Panc1 (cell line): ENCODE measurements around the gene ASTN2. TPM values are rescaled to one million over a fixed set of nuclear protein-coding genes. Genes with fewer than 3 reads are reported as not detected.

Experiments used
- ATAC-seq: fragments of 200-7000 bp; cut with Tn5 transposase; 2 replicates; pipeline ENCODE4 v1.9.1; 2020; ENCODE audit warnings: mild to moderate bottlenecking, moderate library complexity
- BruUV-seq: library from RNA; stranded (reverse); fragments of 400-500 nt; replicated peaks from 2 replicates; lab custom pipeline; 2021; lab: Mats Ljungman, UMichigan
- CTCF ChIA-PET: fragments of 300-600 bp; sonication (Branson Sonifier 250); formaldehyde crosslinking; loops from one replicate; lab custom pipeline; 2022; ENCODE audit warnings: antibody characterized with exemption; lab: Charles Lee
- POLR2A ChIA-PET: fragments of 300-600 bp; sonication (Branson Sonifier 250); formaldehyde crosslinking; loops from one replicate; lab custom pipeline; 2022; ENCODE audit warnings: antibody characterized with exemption; lab: Charles Lee
- DNase-seq: peaks from one replicate; pipeline ENCODE4 v3.0.0-alpha.2; 2010; ENCODE audit warnings: low read depth, low spot score
- H3K27ac ChIP-seq: 2 replicates; pipeline ENCODE4 v1.5.1; 2011; ENCODE audit warnings: mild to moderate bottlenecking, low read length, inconsistent platforms
- H3K27me3 ChIP-seq: fragments of 200-500 bp; sonication (Bioruptor generic); 2 replicates; pipeline ENCODE4 v1.6.0; 2014; ENCODE audit warnings: low read length, inconsistent platforms; ENCODE audit not compliant: control insufficient read depth, insufficient read depth
- H3K36me3 ChIP-seq: fragments of 200-500 bp; sonication (Bioruptor generic); 2 replicates; pipeline ENCODE4 v1.5.1; 2014; ENCODE audit warnings: inconsistent platforms, mild to moderate bottlenecking, low read length, moderate library complexity; ENCODE audit not compliant: control insufficient read depth, insufficient read depth
- H3K4me1 ChIP-seq: 2 replicates; pipeline ENCODE4 v1.5.1; 2011; ENCODE audit warnings: inconsistent platforms, mild to moderate bottlenecking, low read length, moderate library complexity; ENCODE audit not compliant: control insufficient read depth, insufficient read depth
- H3K4me3 ChIP-seq, 2 experiments: 2 replicates each; pipeline ENCODE4 v1.5.1; 2011 to 2012; ENCODE audit warnings: low read depth in 2 of 2, low read length in 2 of 2, mild to moderate bottlenecking in 2 of 2, inconsistent platforms in 1 of 2, moderate library complexity in 1 of 2
- H3K9me3 ChIP-seq: fragments of 200-500 bp; sonication (Bioruptor generic); 2 replicates; pipeline ENCODE4 v1.5.1; 2014; ENCODE audit warnings: low read depth, mild to moderate bottlenecking, inconsistent platforms, low read length, moderate library complexity; ENCODE audit not compliant: control insufficient read depth, insufficient read depth
- CTCF ChIP-seq: fragments of 450-650 bp; IDR thresholded peaks from 2 replicates; pipeline ENCODE4 v1.5.1; 2017; ENCODE audit warnings: mild to moderate bottlenecking
- POLR2AphosphoS5 ChIP-seq: IDR thresholded peaks from 2 replicates; pipeline ENCODE4 v1.6.1; 2012; ENCODE audit warnings: mild to moderate bottlenecking, low read depth, low read length, moderate library complexity
- SIN3A ChIP-seq: IDR thresholded peaks from 2 replicates; pipeline ENCODE4 v1.6.1; 2012; ENCODE audit warnings: low read depth, mild to moderate bottlenecking, low read length, moderate library complexity, borderline replicate concordance; ENCODE audit not compliant: insufficient read depth
- TCF7L2 ChIP-seq: IDR thresholded peaks from 2 replicates; pipeline ENCODE4 v1.6.1; 2011; ENCODE audit warnings: mild to moderate bottlenecking, low read depth, low read length, inconsistent platforms
- in situ Hi-C: cut with HindIII; loops from 2 replicates; pipeline ENCODE4 v1.10.0; 2016; ENCODE audit warnings: low sequenced_read_pairs, low pct_unique_long_range_greater_than_20kb
- intact Hi-C: fragments of 100-400 bp; cut with micrococcal nuclease; formaldehyde crosslinking; loops from one replicate; pipeline ENCODE4 v1.10.0; 2022; ENCODE audit not compliant: unreplicated experiment
- total RNA-seq: library from RNA; stranded (reverse); gene quantifications from one replicate; pipeline ENCODE4 v1.2.1, GENCODE V29; 2021; ENCODE audit not compliant: unreplicated experiment
- TF ChIP-seq, protein P1 (sequence below), 2 experiments: IDR thresholded peaks; 2 replicates each; pipeline ENCODE4 v1.6.1; 2011 to 2012; ENCODE audit warnings: low read depth in 2 of 2, control low read depth in 1 of 2, low read length in 1 of 2, mild to moderate bottlenecking in 1 of 2, moderate library complexity in 1 of 2; ENCODE audit not compliant: insufficient read depth in 1 of 2

Gene ASTN2
- total RNA-seq, 1 experiment from 2014 or later = 3.9 TPM

GRCh38 chr9:116452227-116452626, 962.6 kb downstream of the ASTN2 start:
- intact Hi-C loops = no loop called here
- Histone ChIP-seq H3K27me3 (no peaks in the 10 kb centered on the region), H3K4me1 (no peaks in the 10 kb centered on the region), H3K4me3 (no peak overlapping the region), H3K27ac (no peak overlapping the region), H3K9me3 (no peaks in the 10 kb centered on the region), H3K36me3 (no peaks in the 10 kb centered on the region)
- ATAC-seq = no peak
- DNase-seq = no peak
- ChIA-PET CTCF (interaction anchor here (0.6 kb wide), 1 partner anchor 19 kb away, joined by 5 read pairs; no protein-coding TSS in a partner anchor), POLR2A (no interaction called here)
- no TSS peak for BruUV-seq
- in situ Hi-C loops = no loop called here
- TF ChIP-seq TCF7L2 = no peak
- no peak for TF ChIP-seq SIN3A
- TF ChIP-seq, protein P1, sequence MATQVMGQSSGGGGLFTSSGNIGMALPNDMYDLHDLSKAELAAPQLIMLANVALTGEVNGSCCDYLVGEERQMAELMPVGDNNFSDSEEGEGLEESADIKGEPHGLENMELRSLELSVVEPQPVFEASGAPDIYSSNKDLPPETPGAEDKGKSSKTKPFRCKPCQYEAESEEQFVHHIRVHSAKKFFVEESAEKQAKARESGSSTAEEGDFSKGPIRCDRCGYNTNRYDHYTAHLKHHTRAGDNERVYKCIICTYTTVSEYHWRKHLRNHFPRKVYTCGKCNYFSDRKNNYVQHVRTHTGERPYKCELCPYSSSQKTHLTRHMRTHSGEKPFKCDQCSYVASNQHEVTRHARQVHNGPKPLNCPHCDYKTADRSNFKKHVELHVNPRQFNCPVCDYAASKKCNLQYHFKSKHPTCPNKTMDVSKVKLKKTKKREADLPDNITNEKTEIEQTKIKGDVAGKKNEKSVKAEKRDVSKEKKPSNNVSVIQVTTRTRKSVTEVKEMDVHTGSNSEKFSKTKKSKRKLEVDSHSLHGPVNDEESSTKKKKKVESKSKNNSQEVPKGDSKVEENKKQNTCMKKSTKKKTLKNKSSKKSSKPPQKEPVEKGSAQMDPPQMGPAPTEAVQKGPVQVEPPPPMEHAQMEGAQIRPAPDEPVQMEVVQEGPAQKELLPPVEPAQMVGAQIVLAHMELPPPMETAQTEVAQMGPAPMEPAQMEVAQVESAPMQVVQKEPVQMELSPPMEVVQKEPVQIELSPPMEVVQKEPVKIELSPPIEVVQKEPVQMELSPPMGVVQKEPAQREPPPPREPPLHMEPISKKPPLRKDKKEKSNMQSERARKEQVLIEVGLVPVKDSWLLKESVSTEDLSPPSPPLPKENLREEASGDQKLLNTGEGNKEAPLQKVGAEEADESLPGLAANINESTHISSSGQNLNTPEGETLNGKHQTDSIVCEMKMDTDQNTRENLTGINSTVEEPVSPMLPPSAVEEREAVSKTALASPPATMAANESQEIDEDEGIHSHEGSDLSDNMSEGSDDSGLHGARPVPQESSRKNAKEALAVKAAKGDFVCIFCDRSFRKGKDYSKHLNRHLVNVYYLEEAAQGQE (IDR thresholded peaks at IDR 0.05; ENCODE audit: insufficient read depth in 1 of 2, low read depth in 2 of 2, low read length in 1 of 2) = no peak
- TF ChIP-seq POLR2AphosphoS5 = no peak

- ATAC-seq = no peak
- in situ Hi-C loops (no loop called here), intact Hi-C loops (no loop called here)
- ChIA-PET POLR2A (no interaction called here), CTCF (interaction anchor here (0.6 kb wide), 1 partner anchor 18 kb away, joined by 5 read pairs; no protein-coding TSS in a partner anchor)
- H3K9me3 ChIP-seq = no peaks in the 10 kb centered on the region
- BruUV-seq = no TSS peak
- no peaks in the 10 kb centered on the region for H3K36me3 ChIP-seq
- H3K27me3 ChIP-seq = no peaks in the 10 kb centered on the region
- H3K4me1 ChIP-seq = no peaks in the 10 kb centered on the region
- DNase-seq = no peak
- no peak for TF ChIP-seq SIN3A
- no peak for TF ChIP-seq TCF7L2
- TF ChIP-seq, protein P1 (IDR thresholded peaks at IDR 0.05; ENCODE audit: insufficient read depth in 1 of 2, low read depth in 2 of 2, low read length in 1 of 2) = no peak
- TF ChIP-seq POLR2AphosphoS5 = no peak
- TF ChIP-seq CTCF = no peak
- H3K4me3 ChIP-seq = no peak overlapping the region
- no peak overlapping the region for H3K27ac ChIP-seq
These were observed 963.2 kb downstream of the ASTN2 start for GRCh38 chr9:116451500-116452115.
